Fibroblast of mammary gland (primary cell): Measurements from ENCODE around the gene LINC00237.

Source experiments
- DNase-seq: peaks from one replicate; pipeline ENCODE4 v3.0.0-alpha.2; 2010; ENCODE audit warnings: low read depth
- H3K4me3 ChIP-seq: 2 replicates; pipeline ENCODE4 v1.5.1; 2011; ENCODE audit warnings: low read depth, mild to moderate bottlenecking, low read length, moderate library complexity; ENCODE audit not compliant: control insufficient read depth
- CTCF ChIP-seq: conservative IDR thresholded peaks from 2 replicates; pipeline ENCODE4 v1.5.1; 2011; ENCODE audit warnings: low read depth, low read length, inconsistent platforms; ENCODE audit not compliant: control insufficient read depth, insufficient read depth

The LINC00237 gene

GRCh38 chr20:21046413-21047070 lies 59.6 kb downstream of the LINC00237 start:
- no peak for TF ChIP-seq CTCF
- DNase-seq: no peak
- no peak overlapping the region for H3K4me3 ChIP-seq
